Neutrophil (primary cell): ENCODE results near the gene VENTX.

Experiments used
- H3K27ac ChIP-seq: fragments of 200-600 bp; sonication (generic); 2 replicates; pipeline ENCODE4 v1.5.1; 2016; ENCODE audit warnings: mild to moderate bottlenecking, moderate library complexity
- H3K27me3 ChIP-seq: fragments of 200-600 bp; sonication (generic); 2 replicates; pipeline ENCODE4 v1.6.0; 2016; ENCODE audit warnings: mild to moderate bottlenecking
- H3K36me3 ChIP-seq: fragments of 200-600 bp; sonication (generic); 2 replicates; pipeline ENCODE4 v1.5.1; 2017
- H3K4me1 ChIP-seq, 2 experiments: fragments of 200-600 bp in 1 of 2; sonication (generic) in 1 of 2; 1 replicate in 1 of 2; 2 replicates in 1 of 2; pipeline versions ENCODE4 v1.5.1 to v1.6.1; 2013 to 2016; ENCODE audit warnings: low read depth in 1 of 2, low read length in 1 of 2, mild to moderate bottlenecking in 1 of 2, moderate library complexity in 1 of 2; ENCODE audit not compliant: control insufficient read depth in 1 of 2, insufficient read depth in 1 of 2
- H3K4me3 ChIP-seq, 2 experiments: fragments of 200-600 bp in 1 of 2; sonication (generic) in 1 of 2; 1 replicate in 1 of 2; 2 replicates in 1 of 2; pipeline ENCODE4 v1.5.1; 2013 to 2016; ENCODE audit warnings: low read depth in 1 of 2, low read length in 1 of 2, mild to moderate bottlenecking in 1 of 2, moderate library complexity in 1 of 2
- H3K9me3 ChIP-seq: fragments of 200-600 bp; sonication (generic); 2 replicates; pipeline ENCODE4 v1.5.1; 2016
- TF ChIP-seq, protein P1 (sequence below): fragments of 200-600 bp; sonication (generic); IDR thresholded peaks from 2 replicates; pipeline ENCODE4 v1.5.1; 2016; ENCODE audit warnings: antibody characterized with exemption

The VENTX gene

DNA sequence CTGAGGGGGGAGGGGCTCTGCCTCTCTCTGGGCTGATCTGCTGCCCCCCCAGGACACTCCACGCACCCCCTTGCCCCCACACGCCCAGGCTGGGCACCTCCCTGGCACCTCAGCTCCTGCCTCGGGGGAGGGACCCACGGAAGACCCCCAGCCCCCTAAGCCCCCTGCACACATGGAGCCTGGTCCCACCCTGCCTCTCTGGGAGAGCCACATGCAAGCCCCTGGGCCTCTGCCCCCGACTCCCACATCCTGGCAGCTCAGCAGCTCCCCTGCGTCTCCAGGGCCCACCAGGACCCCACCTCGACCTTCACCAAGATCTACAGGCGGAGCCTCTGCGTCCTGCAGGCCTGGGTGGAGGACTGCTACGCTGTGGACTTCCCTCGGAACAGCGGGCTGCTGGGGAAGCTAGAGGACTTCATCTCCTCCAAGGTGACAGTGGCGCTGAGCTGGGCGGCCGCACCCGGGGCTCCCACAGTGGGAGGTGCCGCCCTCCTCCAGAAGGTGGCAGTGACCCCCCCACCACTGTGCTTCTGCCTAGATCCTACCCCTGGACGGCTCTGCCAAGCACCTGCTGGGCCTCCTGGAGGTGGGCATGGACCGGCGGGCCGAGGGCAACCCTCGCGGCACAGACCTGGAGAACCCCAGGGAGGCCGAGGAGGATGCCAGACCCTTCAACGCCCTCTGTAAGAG lies 26.4 kb upstream of the VENTX start:
- Histone ChIP-seq H3K4me3 (no peak overlapping the region), H3K36me3 (no peaks in the 10 kb centered on the region), H3K9me3 (no peaks in the 10 kb centered on the region), H3K27me3 (no peaks in the 10 kb centered on the region), H3K27ac (no peak overlapping the region), H3K4me1 (no peaks in the 10 kb centered on the region)
- TF ChIP-seq, protein P1, sequence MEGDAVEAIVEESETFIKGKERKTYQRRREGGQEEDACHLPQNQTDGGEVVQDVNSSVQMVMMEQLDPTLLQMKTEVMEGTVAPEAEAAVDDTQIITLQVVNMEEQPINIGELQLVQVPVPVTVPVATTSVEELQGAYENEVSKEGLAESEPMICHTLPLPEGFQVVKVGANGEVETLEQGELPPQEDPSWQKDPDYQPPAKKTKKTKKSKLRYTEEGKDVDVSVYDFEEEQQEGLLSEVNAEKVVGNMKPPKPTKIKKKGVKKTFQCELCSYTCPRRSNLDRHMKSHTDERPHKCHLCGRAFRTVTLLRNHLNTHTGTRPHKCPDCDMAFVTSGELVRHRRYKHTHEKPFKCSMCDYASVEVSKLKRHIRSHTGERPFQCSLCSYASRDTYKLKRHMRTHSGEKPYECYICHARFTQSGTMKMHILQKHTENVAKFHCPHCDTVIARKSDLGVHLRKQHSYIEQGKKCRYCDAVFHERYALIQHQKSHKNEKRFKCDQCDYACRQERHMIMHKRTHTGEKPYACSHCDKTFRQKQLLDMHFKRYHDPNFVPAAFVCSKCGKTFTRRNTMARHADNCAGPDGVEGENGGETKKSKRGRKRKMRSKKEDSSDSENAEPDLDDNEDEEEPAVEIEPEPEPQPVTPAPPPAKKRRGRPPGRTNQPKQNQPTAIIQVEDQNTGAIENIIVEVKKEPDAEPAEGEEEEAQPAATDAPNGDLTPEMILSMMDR: no peak

DNA sequence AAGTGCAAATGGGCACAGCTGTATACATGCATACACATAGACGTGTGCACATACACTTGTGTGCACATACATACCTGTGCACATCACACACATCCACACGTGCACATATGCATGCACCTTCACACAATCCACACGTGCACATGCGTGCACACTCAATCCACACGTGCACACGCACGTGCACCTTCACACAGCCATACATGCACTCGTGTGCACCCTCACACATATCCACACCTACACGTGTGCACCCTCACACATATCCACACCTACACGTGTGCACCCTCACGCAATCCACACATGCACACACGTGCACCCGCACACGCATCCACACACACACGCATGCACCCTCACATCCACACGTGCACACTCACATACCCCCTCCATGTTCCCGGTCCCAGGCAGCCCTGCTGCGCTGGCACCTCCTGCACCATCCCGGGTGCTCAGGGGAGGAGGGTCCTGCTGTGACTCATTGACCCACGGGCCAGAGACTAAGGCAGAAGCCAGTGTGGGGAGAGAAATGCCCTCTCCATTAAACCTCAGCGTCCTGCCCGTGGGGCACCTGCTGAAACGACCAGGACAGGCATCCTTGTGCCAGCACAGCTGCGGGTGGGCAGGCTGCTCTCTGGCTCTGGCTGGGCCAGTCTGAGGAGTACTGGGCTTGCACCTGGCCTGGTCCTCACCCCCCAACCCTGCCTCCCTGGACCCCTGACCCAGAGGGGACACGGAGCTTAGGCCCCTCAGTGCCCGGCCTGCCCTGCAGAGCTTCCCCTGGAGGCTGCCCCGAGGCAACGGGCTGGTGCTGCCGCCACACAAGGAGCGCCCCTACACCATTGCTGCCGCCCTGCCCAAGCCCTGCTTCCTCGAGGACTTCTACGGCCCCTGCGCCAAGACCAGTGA lies 25.4 kb upstream of the VENTX start:
- TF ChIP-seq, protein P1: no peak
- Histone ChIP-seq H3K36me3 (no peaks in the 10 kb centered on the region), H3K4me1 (no peaks in the 10 kb centered on the region), H3K27ac (no peak overlapping the region), H3K4me3 (no peak overlapping the region), H3K9me3 (no peaks in the 10 kb centered on the region), H3K27me3 (no peaks in the 10 kb centered on the region)

DNA sequence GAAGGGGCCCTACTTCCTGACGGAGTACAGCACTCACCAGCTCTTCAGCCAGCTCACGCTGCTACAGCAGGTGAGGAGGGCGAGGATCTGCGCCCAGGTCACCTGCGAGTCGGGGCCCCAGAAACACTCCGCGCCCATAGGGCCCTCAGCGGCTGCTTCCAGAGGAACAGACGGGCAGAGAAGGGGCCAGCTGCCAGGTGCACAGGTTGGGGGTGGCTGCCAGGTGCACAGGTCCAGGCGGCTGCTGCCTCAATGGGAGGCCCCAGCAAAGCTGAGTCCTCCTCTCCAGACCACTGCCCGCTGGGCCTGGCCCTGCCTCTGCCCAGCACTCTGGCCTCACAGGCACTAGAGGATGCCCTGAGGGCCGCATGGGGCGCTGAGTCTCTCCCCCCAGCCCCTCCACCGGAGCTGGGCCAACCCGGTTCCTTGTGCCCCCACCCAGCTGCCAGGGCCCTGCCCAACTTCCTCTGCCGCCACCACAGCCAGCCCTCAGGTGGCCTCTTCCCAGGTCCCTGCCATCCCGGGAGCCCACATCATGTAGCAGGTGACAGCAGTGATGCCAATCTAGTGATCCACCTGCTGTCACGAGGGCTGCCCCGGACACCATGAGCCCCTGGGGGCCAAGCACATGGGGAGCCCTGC lies 24.7 kb upstream of the VENTX start:
- Histone ChIP-seq H3K9me3 (no peaks in the 10 kb centered on the region), H3K36me3 (no peaks in the 10 kb centered on the region), H3K4me1 (no peaks in the 10 kb centered on the region), H3K27me3 (peaks cover 2% of the 10 kb centered on the region), H3K4me3 (no peak overlapping the region), H3K27ac (no peak overlapping the region)
- TF ChIP-seq, protein P1: no peak

DNA sequence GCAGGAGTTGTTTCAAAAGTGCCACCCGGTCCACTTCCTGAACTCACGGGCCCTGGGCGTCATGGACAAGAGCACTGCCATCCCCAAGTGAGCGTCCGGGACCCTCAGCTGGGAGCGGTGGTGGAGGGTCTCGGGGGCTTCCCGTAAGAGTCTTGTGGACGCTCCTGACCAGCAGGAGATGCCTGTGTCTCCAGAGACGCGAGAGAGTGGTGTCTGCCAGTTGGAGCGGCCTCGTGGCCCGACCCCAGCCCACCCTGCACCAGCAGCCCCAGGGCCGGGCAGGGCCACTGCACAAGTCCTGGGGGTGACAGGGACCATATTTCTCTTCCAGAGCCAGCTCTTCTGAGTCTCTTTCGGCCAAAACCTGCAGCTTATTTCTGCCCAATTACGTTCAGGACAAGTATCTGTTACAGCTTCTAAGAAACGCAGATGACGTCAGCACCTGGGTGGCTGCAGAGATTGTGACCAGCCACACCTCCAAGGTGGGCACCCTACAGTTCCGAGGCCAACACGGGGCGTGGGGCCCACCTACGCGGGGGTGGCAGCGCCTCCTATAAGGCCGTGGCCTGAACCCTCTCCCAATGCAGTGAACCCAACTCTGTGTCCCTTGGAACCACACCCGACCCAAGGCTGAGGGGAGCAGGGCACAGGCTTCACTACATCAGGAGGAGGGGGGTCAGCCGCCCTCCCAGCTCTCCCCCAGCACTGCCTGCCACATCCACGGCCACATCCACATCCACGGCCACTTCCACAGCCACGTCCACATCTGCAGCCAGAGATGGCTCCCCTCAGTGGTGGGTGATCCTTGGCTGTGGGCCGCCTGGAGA lies 23.8 kb upstream of the VENTX start:
- H3K4me3 ChIP-seq: no peak overlapping the region
- H3K9me3 ChIP-seq: no peaks in the 10 kb centered on the region
- H3K27me3 ChIP-seq: peaks cover 10% of the 10 kb centered on the region
- TF ChIP-seq, protein P1: no peak
- no peak overlapping the region for H3K27ac ChIP-seq
- no peaks in the 10 kb centered on the region for H3K4me1 ChIP-seq
- no peaks in the 10 kb centered on the region for H3K36me3 ChIP-seq
